IMR-90 (cell line): Measurements from ENCODE around the gene AKIP1. TPM values are rescaled to one million over a fixed set of nuclear protein-coding genes. Genes with fewer than 3 reads are reported as not detected.

Source experiments
- ATAC-seq: fragments of 200-7000 bp; cut with Tn5 transposase; 2 replicates; pipeline ENCODE4 v1.9.1; 2020; ENCODE audit warnings: low read depth, mild to moderate bottlenecking, moderate library complexity
- BruUV-seq: library from RNA; stranded (reverse); fragments of 400-500 nt; replicated peaks from 2 replicates; lab custom pipeline; 2021; lab: Mats Ljungman, UMichigan
- CTCF ChIA-PET: fragments of 300-600 bp; formaldehyde crosslinking; extraction: SDS; loops from one replicate; lab custom pipeline; 2021; ENCODE audit warnings: antibody characterized with exemption; lab: Yijun Ruan, JAX
- POLR2A ChIA-PET: fragments of 300-600 bp; sonication (Branson Sonifier 250); formaldehyde crosslinking; loops from one replicate; lab custom pipeline; 2022; ENCODE audit warnings: antibody characterized with exemption; ENCODE audit not compliant: unreplicated experiment; lab: Charles Lee
- DNase-seq: peaks from one replicate; pipeline ENCODE4 v3.0.0; 2013
- H2AFZ ChIP-seq: replicated peaks from 2 replicates; pipeline ENCODE3; 2013; ENCODE audit warnings: low read length, mild to moderate bottlenecking; ENCODE audit not compliant: poor library complexity
- H2AK5ac ChIP-seq: 2 replicates; pipeline ENCODE4 v1.6.1; 2013; ENCODE audit warnings: low read depth, low read length, inconsistent platforms
- H2AK9ac ChIP-seq: replicated peaks from 2 replicates; pipeline ENCODE3; 2013; ENCODE audit warnings: mild to moderate bottlenecking, low read depth, low read length, moderate library complexity; ENCODE audit not compliant: poor library complexity
- H2BK120ac ChIP-seq: 2 replicates; pipeline ENCODE4 v1.6.1; 2013; ENCODE audit warnings: low read depth, low read length, inconsistent platforms
- H2BK15ac ChIP-seq: 3 replicates; pipeline ENCODE4 v1.6.1; 2013; ENCODE audit warnings: low read depth, low read length, inconsistent platforms
- H2BK20ac ChIP-seq: 2 replicates; pipeline ENCODE4 v1.6.1; 2013; ENCODE audit warnings: low read depth, mild to moderate bottlenecking, inconsistent platforms, low read length, moderate library complexity
- H2BK5ac ChIP-seq: 2 replicates; pipeline ENCODE4 v1.6.1; 2013; ENCODE audit warnings: mild to moderate bottlenecking, low read depth, low read length, inconsistent platforms; ENCODE audit not compliant: poor library complexity, severe bottlenecking
- H3K14ac ChIP-seq: replicated peaks from 2 replicates; pipeline ENCODE4 v1.6.1; 2013; ENCODE audit warnings: low read depth, low read length, inconsistent platforms
- H3K18ac ChIP-seq: 2 replicates; pipeline ENCODE4 v1.6.1; 2013; ENCODE audit warnings: low read depth, low read length, control low read depth
- H3K23ac ChIP-seq: 2 replicates; pipeline ENCODE4 v1.6.1; 2013; ENCODE audit warnings: low read depth, low read length, inconsistent platforms
- H3K27ac ChIP-seq: 2 replicates; pipeline ENCODE4 v1.5.1; 2013; ENCODE audit warnings: mild to moderate bottlenecking, control low read depth, low read length; ENCODE audit not compliant: insufficient read depth
- H3K27me3 ChIP-seq: 2 replicates; pipeline ENCODE4 v1.6.1; 2013; ENCODE audit warnings: low read length; ENCODE audit not compliant: control insufficient read depth, insufficient read depth
- H3K36me3 ChIP-seq: 2 replicates; pipeline ENCODE4 v1.6.1; 2013; ENCODE audit warnings: low read length, mixed read lengths; ENCODE audit not compliant: control insufficient read depth, insufficient read depth
- H3K4ac ChIP-seq: 2 replicates; pipeline ENCODE4 v1.6.1; 2013; ENCODE audit warnings: low read depth, low read length, inconsistent platforms
- H3K4me1 ChIP-seq: 2 replicates; pipeline ENCODE4 v1.6.1; 2013; ENCODE audit warnings: low read length, mixed read lengths; ENCODE audit not compliant: control insufficient read depth, insufficient read depth
- H3K4me2 ChIP-seq: 2 replicates; pipeline ENCODE4 v1.6.1; 2013; ENCODE audit warnings: low read depth, mild to moderate bottlenecking, control low read depth, low read length, moderate library complexity
- H3K4me3 ChIP-seq: 2 replicates; pipeline ENCODE4 v1.5.1; 2013; ENCODE audit warnings: low read depth, mild to moderate bottlenecking, control low read depth, low read length, moderate library complexity; ENCODE audit not compliant: insufficient read depth
- H3K56ac ChIP-seq: 2 replicates; pipeline ENCODE4 v1.6.1; 2013; ENCODE audit warnings: low read length, inconsistent platforms; ENCODE audit not compliant: insufficient read depth; ENCODE audit errors: extremely low read depth
- H3K79me1 ChIP-seq, 2 experiments: 2 replicates each; pipeline ENCODE4 v1.6.1; 2013; ENCODE audit warnings: low read length in 2 of 2, inconsistent platforms in 1 of 2, low read depth in 1 of 2
- H3K9ac ChIP-seq: 2 replicates; pipeline ENCODE4 v1.6.1; 2013; ENCODE audit warnings: low read depth, low read length, control low read depth
- H3K9me1 ChIP-seq: 2 replicates; pipeline ENCODE4 v1.6.1; 2013; ENCODE audit warnings: low read length, inconsistent platforms; ENCODE audit not compliant: insufficient read depth
- H3K9me3 ChIP-seq: 2 replicates; pipeline ENCODE4 v1.6.1; 2013; ENCODE audit warnings: low read length; ENCODE audit not compliant: control insufficient read depth, insufficient read depth
- H4K20me1 ChIP-seq: 2 replicates; pipeline ENCODE4 v1.6.1; 2013; ENCODE audit warnings: low read length, inconsistent platforms; ENCODE audit not compliant: insufficient read depth
- H4K5ac ChIP-seq: 2 replicates; pipeline ENCODE4 v1.6.1; 2013; ENCODE audit warnings: mild to moderate bottlenecking, low read depth, low read length, control low read depth
- H4K8ac ChIP-seq, 2 experiments: 2 replicates each; pipeline ENCODE4 v1.6.1; 2013; ENCODE audit warnings: low read depth in 2 of 2, low read length in 2 of 2, control low read depth in 1 of 2, inconsistent platforms in 1 of 2
- H4K91ac ChIP-seq: 2 replicates; pipeline ENCODE4 v1.6.1; 2013; ENCODE audit warnings: low read depth, low read length, inconsistent platforms; ENCODE audit not compliant: insufficient read depth
- CHD1 ChIP-seq: IDR thresholded peaks from 2 replicates; pipeline ENCODE4 v1.6.1; 2012; ENCODE audit warnings: low read depth, low read length, improper control_type of control experiment
- CTCF ChIP-seq: conservative IDR thresholded peaks from 2 replicates; pipeline ENCODE4 v1.5.1; 2012; ENCODE audit warnings: mild to moderate bottlenecking, low read depth, low read length, improper control_type of control experiment
- MAFK ChIP-seq: IDR thresholded peaks from 2 replicates; pipeline ENCODE4 v1.6.1; 2012; ENCODE audit warnings: low read depth, low read length, improper control_type of control experiment
- MAZ ChIP-seq: IDR thresholded peaks from 2 replicates; pipeline ENCODE4 v1.6.1; 2012; ENCODE audit warnings: low read depth, mild to moderate bottlenecking, low read length, improper control_type of control experiment, moderate library complexity, borderline replicate concordance
- MXI1 ChIP-seq: IDR thresholded peaks from 2 replicates; pipeline ENCODE4 v1.6.1; 2012; ENCODE audit warnings: low read depth, mild to moderate bottlenecking, low read length, moderate library complexity, borderline replicate concordance
- POLR2A ChIP-seq: IDR thresholded peaks from 2 replicates; pipeline ENCODE4 v1.6.1; 2012; ENCODE audit warnings: mild to moderate bottlenecking, low read depth, low read length
- RAD21 ChIP-seq: IDR thresholded peaks from 2 replicates; pipeline ENCODE4 v1.6.1; 2012; ENCODE audit warnings: low read length, improper control_type of control experiment
- RFX5 ChIP-seq: IDR thresholded peaks from 2 replicates; pipeline ENCODE4 v1.8.0; 2012; ENCODE audit warnings: low read depth, mild to moderate bottlenecking, low read length, moderate library complexity
- USF2 ChIP-seq: fragments of 150-350 bp; IDR thresholded peaks from 2 replicates; pipeline ENCODE4 v1.6.1; 2017; ENCODE audit warnings: mild to moderate bottlenecking, antibody characterized with exemption, low read length, low read depth
- WGBS, 2 experiments: methylation state at CpG; one replicate each; pipeline versions ENCODE4 v1.1.5 to v1.1.7; 2013; ENCODE audit warnings: missing lambda C conversion rate in 2 of 2; ENCODE audit not compliant: insufficient read length in 1 of 2; ENCODE audit errors: extremely low coverage in 2 of 2; 5-methylcytosine and 5-hydroxymethylcytosine counted together
- dilution Hi-C: fragments of 300-500 bp; cut with HindIII; formaldehyde crosslinking; loops from one replicate; pipeline ENCODE4 v1.14.3; 2018; ENCODE audit warnings: low sequenced_read_pairs; ENCODE audit not compliant: unreplicated experiment
- in situ Hi-C: fragments of 300-500 bp; cut with MboI; formaldehyde crosslinking; loops from 3 replicates; pipeline ENCODE4 v1.14.3; 2019; ENCODE audit warnings: low sequenced_read_pairs, inconsistent platforms, mixed read lengths
- intact Hi-C: fragments of 100-400 bp; cut with micrococcal nuclease; formaldehyde crosslinking; loops from 2 replicates; pipeline ENCODE4 v1.10.0; 2022
- polyA plus RNA-seq, 3 experiments: library from polyadenylated mRNA; depleted of rRNA; stranded (reverse); fragments of >200 nt; gene quantifications; 2 replicates each; pipeline ENCODE4 v1.2.3, GENCODE V29; 2012; ENCODE audit warnings: low replicate concordance in 1 of 3
- total RNA-seq: library from RNA; depleted of rRNA; stranded (reverse); fragments of >200 nt; gene quantifications from 2 replicates; pipeline ENCODE4 v1.2.3, GENCODE V29; 2012

AKIP1 gene
- total and polyA plus RNA-seq, 2 of the 4 experiments (the other 2 are of a cell fraction): 33.9 to 36.0 TPM

GRCh38 chr11:8928981-8929615 is 18.1 kb downstream of the AKIP1 start:
- dilution Hi-C loops: no loop called here
- peaks cover 8% of the 10 kb centered on the region for H3K4me1 ChIP-seq
- no TSS peak for BruUV-seq
- H3K79me1 ChIP-seq: no peaks in the 10 kb centered on the region
- no peaks in the 10 kb centered on the region for H4K20me1 ChIP-seq
- no peak overlapping the region for H3K56ac ChIP-seq
- intact Hi-C loops: no loop called here
- peak overlapping the region; percentile 16 for H2AFZ ChIP-seq
- 0 out of 2 replicates have a peak overlapping the region, but pooled peaks have one; percentile 14 for H2BK20ac ChIP-seq
- WGBS, 2 experiments: 90% methylated on average over 2 of the region's 9 CpGs; no CpG with 5 or more reads in 1 of the 2 experiments
- H4K8ac ChIP-seq: 0 out of 4 replicates have a peak overlapping the region, but pooled peaks of 1 of the 2 experiments have one; percentile 18
- DNase-seq: peak; percentile 43
- no peaks in the 10 kb centered on the region for H3K9me3 ChIP-seq
- 0 out of 2 replicates have a peak overlapping the region, but pooled peaks have one; percentile 4 for H3K4ac ChIP-seq
- peak overlapping the region; percentile 32; the same call in 1 of the 2 replicates for H3K14ac ChIP-seq
- H3K4me3 ChIP-seq: no peak overlapping the region
- H2BK5ac ChIP-seq: no peak overlapping the region
- H4K5ac ChIP-seq: no peak overlapping the region
- POLR2A ChIA-PET: no interaction called here
- H3K18ac ChIP-seq: no peak overlapping the region
- no peak; the same call in 1 of the 2 replicates for ATAC-seq
- CTCF ChIA-PET: no interaction called here
- TF ChIP-seq RAD21: no peak
- TF ChIP-seq MAZ: no peak
- no peak for TF ChIP-seq RFX5
- TF ChIP-seq POLR2A: no peak
- no peak for TF ChIP-seq CTCF
- no peak for TF ChIP-seq MAFK
- no peak for TF ChIP-seq MXI1
- no peak for TF ChIP-seq CHD1
- TF ChIP-seq USF2: no peak
- H3K27me3 ChIP-seq: no peaks in the 10 kb centered on the region
- no peaks in the 10 kb centered on the region for H3K36me3 ChIP-seq
- H3K23ac ChIP-seq: peak overlapping the region; percentile 3; the same call in 1 of the 2 replicates
- no peak overlapping the region for H2BK120ac ChIP-seq
- H2AK5ac ChIP-seq: peak overlapping the region; percentile 36; the same call in 1 of the 2 replicates
- peak overlapping the region; percentile 7 for H2AK9ac ChIP-seq
- no peak overlapping the region; the same call in 2 of the 3 replicates for H2BK15ac ChIP-seq
- H3K9ac ChIP-seq: no peak overlapping the region
- in situ Hi-C loops: no loop called here
- no peak overlapping the region for H4K91ac ChIP-seq
- H3K4me2 ChIP-seq: no peak overlapping the region
- no peak overlapping the region for H3K27ac ChIP-seq
- peaks cover 18% of the 10 kb centered on the region; the same call in 1 of the 2 replicates for H3K9me1 ChIP-seq
